Fibroblast of lung (primary cell): Measurements from ENCODE around the gene IMMP1L.

Experiments used
- CTCF ChIP-seq, 2 donors: IDR thresholded peaks in 1 of 2; conservative IDR thresholded peaks in 1 of 2; 1 replicate in 1 of 2; 2 replicates in 1 of 2; pipeline ENCODE4 v1.5.1; 2011 to 2012; ENCODE audit warnings: low read length in 2 of 2, control low read depth in 1 of 2, inconsistent platforms in 1 of 2, low read depth in 1 of 2, mild to moderate bottlenecking in 1 of 2
- EZH2 ChIP-seq: IDR thresholded peaks from 2 replicates; pipeline ENCODE4 v1.5.1; 2012; ENCODE audit warnings: low read length, control low read depth, mild to moderate bottlenecking; ENCODE audit errors: missing control alignments

- TF ChIP-seq CTCF (conservative IDR thresholded peaks at IDR 0.05 in 1 of 2, IDR thresholded peaks at IDR 0.05 in 1 of 2; ENCODE audit: low read depth in 1 of 2, low read length in 2 of 2) (no peak), EZH2 (no peak)
Measured at GRCh38 chr11:31450841-31451240, 58.6 kb downstream of the IMMP1L start.
